ENCODE results near the gene NR3C2. TPM values are rescaled to one million over a fixed set of nuclear protein-coding genes. Genes with fewer than 3 reads are reported as not detected.
"Not testable (repeated sequence)": the region's sequence is repeated elsewhere in the genome, so short reads cannot be mapped to it uniquely, and the experiment has no call there.

NR3C2 gene
- total RNA-seq, 2 donors from 2014 or later, result 41.0 to 42.5 TPM

GRCh38 chr4:148162991-148163390 is 279.2 kb downstream of the NR3C2 start:
- H3K4me3 Mint-ChIP-seq, result no peak overlapping the region
- H3K36me3 Mint-ChIP-seq (ENCODE audit: low read depth), result no peaks in the 10 kb centered on the region
- peaks cover 5% of the 10 kb centered on the region for H3K4me1 Mint-ChIP-seq
- no peak for DNase-seq
- H3K27ac Mint-ChIP-seq, result no peak overlapping the region
- no peaks in the 10 kb centered on the region for H3K9me3 ChIP-seq (ENCODE audit: control insufficient read depth, low read length, poor library complexity, severe bottlenecking)
- ATAC-seq, result no peak
- no peaks in the 10 kb centered on the region for H3K27me3 Mint-ChIP-seq

- Mint-ChIP-seq H3K4me3 (no peak overlapping the region), H3K4me1 (peaks cover 5% of the 10 kb centered on the region), H3K27ac (no peak overlapping the region), H3K36me3 (ENCODE audit: low read depth) (no peaks in the 10 kb centered on the region), H3K27me3 (no peaks in the 10 kb centered on the region)
- no peaks in the 10 kb centered on the region for H3K9me3 ChIP-seq (ENCODE audit: control insufficient read depth, low read length, poor library complexity, severe bottlenecking)
- ATAC-seq, result no peak
- DNase-seq, result no peak
Observed at GRCh38 chr4:148162519-148162918, 279.7 kb downstream of the NR3C2 start.

GRCh38 chr4:148161601-148162000 is 280.6 kb downstream of the NR3C2 start:
- H3K27ac Mint-ChIP-seq, result no peak overlapping the region

GRCh38 chr4:148159793-148160192 is 282.4 kb downstream of the NR3C2 start:
- DNase-seq, result no peak
- Mint-ChIP-seq H3K27ac (no peak overlapping the region), H3K4me3 (no peak overlapping the region)

More at GRCh38 chr4:148161601-148162000, 280.6 kb downstream of the NR3C2 start:
- Mint-ChIP-seq H3K36me3 (ENCODE audit: low read depth) (no peaks in the 10 kb centered on the region), H3K4me3 (no peak overlapping the region), H3K4me1 (peaks cover 5% of the 10 kb centered on the region), H3K27me3 (no peaks in the 10 kb centered on the region)
- ATAC-seq (no peak), DNase-seq (no peak)
- H3K9me3 ChIP-seq (ENCODE audit: control insufficient read depth, low read length, poor library complexity, severe bottlenecking), result no peaks in the 10 kb centered on the region

GRCh38 chr4:148154769-148155168 is 287.4 kb downstream of the NR3C2 start:
- Mint-ChIP-seq H3K36me3 (ENCODE audit: low read depth) (peaks cover 3% of the 10 kb centered on the region), H3K4me1 (peaks cover 2% of the 10 kb centered on the region), H3K27ac (no peak overlapping the region), H3K4me3 (no peak overlapping the region), H3K27me3 (no peaks in the 10 kb centered on the region)
- no peak for ATAC-seq
- no peak for DNase-seq
- no peaks in the 10 kb centered on the region for H3K9me3 ChIP-seq (ENCODE audit: control insufficient read depth, low read length, poor library complexity, severe bottlenecking)

More at GRCh38 chr4:148159793-148160192, 282.4 kb downstream of the NR3C2 start:
- H3K36me3 Mint-ChIP-seq (ENCODE audit: low read depth), result no peaks in the 10 kb centered on the region
- H3K4me1 Mint-ChIP-seq, result peaks cover 4% of the 10 kb centered on the region
- ATAC-seq, result no peak
- no peaks in the 10 kb centered on the region for H3K27me3 Mint-ChIP-seq
- H3K9me3 ChIP-seq (ENCODE audit: control insufficient read depth, low read length, poor library complexity, severe bottlenecking), result no peaks in the 10 kb centered on the region

GRCh38 chr4:148152868-148153625 is 289.2 kb downstream of the NR3C2 start:
- H3K9me3 ChIP-seq (ENCODE audit: control insufficient read depth, low read length, poor library complexity, severe bottlenecking), result no peaks in the 10 kb centered on the region
- no peak for DNase-seq
- ATAC-seq, result no peak
- Mint-ChIP-seq H3K27ac (no peak overlapping the region), H3K27me3 (no peaks in the 10 kb centered on the region), H3K4me3 (no peak overlapping the region), H3K4me1 (peaks cover 2% of the 10 kb centered on the region), H3K36me3 (ENCODE audit: low read depth) (peaks cover 8% of the 10 kb centered on the region)

GRCh38 chr4:148151806-148152205 is 290.4 kb downstream of the NR3C2 start:
- H3K27me3 Mint-ChIP-seq, result no peaks in the 10 kb centered on the region
- no peak overlapping the region for H3K27ac Mint-ChIP-seq
- H3K4me1 Mint-ChIP-seq, result peaks cover 5% of the 10 kb centered on the region
- ATAC-seq (no peak), DNase-seq (no peak)
- H3K36me3 Mint-ChIP-seq (ENCODE audit: low read depth), result peaks cover 12% of the 10 kb centered on the region
- no peaks in the 10 kb centered on the region for H3K9me3 ChIP-seq (ENCODE audit: control insufficient read depth, low read length, poor library complexity, severe bottlenecking)
- H3K4me3 Mint-ChIP-seq, result no peak overlapping the region

- Mint-ChIP-seq H3K36me3 (ENCODE audit: low read depth) (peaks cover 17% of the 10 kb centered on the region), H3K27me3 (no peaks in the 10 kb centered on the region), H3K27ac (no peak overlapping the region), H3K4me3 (no peak overlapping the region), H3K4me1 (peaks cover 9% of the 10 kb centered on the region)
- DNase-seq (no peak), ATAC-seq (no peak)
- H3K9me3 ChIP-seq (ENCODE audit: control insufficient read depth, low read length, poor library complexity, severe bottlenecking), result no peaks in the 10 kb centered on the region
Observed at GRCh38 chr4:148145475-148145874, 296.7 kb downstream of the NR3C2 start.

- Mint-ChIP-seq H3K27ac (no peak overlapping the region), H3K4me3 (no peak overlapping the region), H3K27me3 (no peaks in the 10 kb centered on the region), H3K4me1 (peaks cover 9% of the 10 kb centered on the region), H3K36me3 (ENCODE audit: low read depth) (peaks cover 15% of the 10 kb centered on the region)
- DNase-seq (no peak), ATAC-seq (no peak)
- no peaks in the 10 kb centered on the region for H3K9me3 ChIP-seq (ENCODE audit: control insufficient read depth, low read length, poor library complexity, severe bottlenecking)
Observed at GRCh38 chr4:148143174-148143573, 299.0 kb downstream of the NR3C2 start.

- no peaks in the 10 kb centered on the region for H3K27me3 Mint-ChIP-seq
- no peaks in the 10 kb centered on the region for H3K9me3 ChIP-seq (ENCODE audit: control insufficient read depth, low read length, poor library complexity, severe bottlenecking)
- H3K4me1 Mint-ChIP-seq, result peaks cover 6% of the 10 kb centered on the region
- DNase-seq (no peak), ATAC-seq (no peak)
- peaks cover 9% of the 10 kb centered on the region for H3K36me3 Mint-ChIP-seq (ENCODE audit: low read depth)
- H3K4me3 Mint-ChIP-seq, result no peak overlapping the region
- H3K27ac Mint-ChIP-seq, result peak overlapping the region; percentile 8
Observed at GRCh38 chr4:148141501-148141900, 300.7 kb downstream of the NR3C2 start.

GRCh38 chr4:148126825-148127224 is 315.4 kb downstream of the NR3C2 start:
- H3K4me3 Mint-ChIP-seq, result no peak overlapping the region
- H3K27me3 Mint-ChIP-seq, result no peaks in the 10 kb centered on the region
- ATAC-seq, result no peak
- no peak for DNase-seq
- no peak overlapping the region for H3K27ac Mint-ChIP-seq
- peaks cover 6% of the 10 kb centered on the region for H3K36me3 Mint-ChIP-seq (ENCODE audit: low read depth)
- H3K9me3 ChIP-seq (ENCODE audit: control insufficient read depth, low read length, poor library complexity, severe bottlenecking), result no peaks in the 10 kb centered on the region
- no peaks in the 10 kb centered on the region for H3K4me1 Mint-ChIP-seq

GRCh38 chr4:148124512-148124911 is 317.7 kb downstream of the NR3C2 start:
- no peak overlapping the region for H3K4me3 Mint-ChIP-seq
- H3K36me3 Mint-ChIP-seq (ENCODE audit: low read depth), result peaks cover 6% of the 10 kb centered on the region

GRCh38 chr4:148123161-148123560 is 319.1 kb downstream of the NR3C2 start:
- peaks cover 12% of the 10 kb centered on the region for H3K36me3 Mint-ChIP-seq (ENCODE audit: low read depth)
- not testable (repeated sequence) for H3K9me3 ChIP-seq (ENCODE audit: control insufficient read depth, low read length, poor library complexity, severe bottlenecking); H3K27me3 Mint-ChIP-seq; H3K4me3 Mint-ChIP-seq; DNase-seq; H3K4me1 Mint-ChIP-seq; H3K27ac Mint-ChIP-seq; ATAC-seq

More at GRCh38 chr4:148124512-148124911, 317.7 kb downstream of the NR3C2 start:
- ATAC-seq, result no peak
- Mint-ChIP-seq H3K27ac (no peak overlapping the region), H3K27me3 (no peaks in the 10 kb centered on the region), H3K4me1 (no peaks in the 10 kb centered on the region)
- DNase-seq, result no peak
- no peaks in the 10 kb centered on the region for H3K9me3 ChIP-seq (ENCODE audit: control insufficient read depth, low read length, poor library complexity, severe bottlenecking)

GRCh38 chr4:148120216-148120615 is 322.0 kb downstream of the NR3C2 start:
- no peaks in the 10 kb centered on the region for H3K9me3 ChIP-seq (ENCODE audit: control insufficient read depth, low read length, poor library complexity, severe bottlenecking)
- no peak overlapping the region for H3K27ac Mint-ChIP-seq
- no peaks in the 10 kb centered on the region for H3K27me3 Mint-ChIP-seq
- no peak overlapping the region for H3K4me3 Mint-ChIP-seq
- peaks cover 18% of the 10 kb centered on the region for H3K36me3 Mint-ChIP-seq (ENCODE audit: low read depth)
- DNase-seq (no peak), ATAC-seq (no peak)
- H3K4me1 Mint-ChIP-seq, result peaks cover 5% of the 10 kb centered on the region

Data from T-helper 17 cell (primary cell).